GM12875 (cell line): ENCODE results near the gene PPP1R26.
"Not testable (repeated sequence)": the region's sequence is repeated elsewhere in the genome, so short reads cannot be mapped to it uniquely, and the experiment has no call there.

ENCODE experiments used
- H3K4me3 ChIP-seq: one replicate; pipeline ENCODE4 v1.5.1; 2011; ENCODE audit warnings: low read depth, low read length, control low read depth
- CTCF ChIP-seq: IDR thresholded peaks from 2 replicates; pipeline ENCODE4 v1.5.1; 2011; ENCODE audit warnings: low read depth, mild to moderate bottlenecking, control low read depth, inconsistent platforms, low read length, moderate library complexity, borderline replicate concordance; ENCODE audit not compliant: insufficient read depth

PPP1R26 gene

GRCh38 chr9:135530146-135530545, 50.6 kb downstream of the PPP1R26 start:
- H3K4me3 ChIP-seq: no peak overlapping the region
- no peak for TF ChIP-seq CTCF

GRCh38 chr9:135531096-135531495, 51.5 kb downstream of the PPP1R26 start:
- no peak for TF ChIP-seq CTCF
- no peak overlapping the region for H3K4me3 ChIP-seq

- no peak for TF ChIP-seq CTCF
- H3K4me3 ChIP-seq: no peak overlapping the region
Observed at GRCh38 chr9:135533113-135533512, 53.5 kb downstream of the PPP1R26 start.

- no peak overlapping the region for H3K4me3 ChIP-seq
- TF ChIP-seq CTCF: no peak
Observed at GRCh38 chr9:135533674-135534073, 54.1 kb downstream of the PPP1R26 start.

- not testable (repeated sequence) for H3K4me3 ChIP-seq
Observed at GRCh38 chr9:135534192-135534711, 54.7 kb downstream of the PPP1R26 start.

- not testable (repeated sequence) for H3K4me3 ChIP-seq
Observed at GRCh38 chr9:135534826-135535225, 55.2 kb downstream of the PPP1R26 start.

- H3K4me3 ChIP-seq: not testable (repeated sequence)
Observed at GRCh38 chr9:135535631-135536030, 56.0 kb downstream of the PPP1R26 start.

GRCh38 chr9:135536216-135536615, 56.6 kb downstream of the PPP1R26 start:
- TF ChIP-seq CTCF: no peak
- no peak overlapping the region for H3K4me3 ChIP-seq
